ENCODE measurements around the gene GNB5.

GNB5 gene

DNA sequence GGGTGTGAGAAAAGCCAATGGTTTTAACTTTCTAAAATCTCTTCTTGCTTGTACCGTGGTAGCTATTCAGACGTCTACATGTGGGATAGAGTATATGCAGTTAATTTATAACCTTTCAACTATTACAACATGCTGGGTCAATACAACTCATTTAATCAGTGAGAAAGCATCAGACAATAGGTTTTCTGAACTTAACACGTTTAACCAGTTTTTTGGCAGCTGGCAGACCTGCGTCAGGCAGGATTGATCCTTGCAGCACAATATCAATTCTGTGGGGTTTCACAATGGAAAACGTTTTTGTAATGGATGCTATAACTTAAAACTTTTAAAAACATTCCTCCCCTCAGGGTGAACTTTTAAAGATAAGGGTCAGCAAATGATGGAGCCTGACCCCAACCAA is 6.5 kb downstream of the GNB5 start:
- Histone ChIP-seq H3K36me3 (ENCODE audit: control insufficient read depth in 1 of 2, insufficient read depth in 2 of 2, low read depth in 1 of 2, low read length in 2 of 2) (no peaks in the 10 kb centered on the region), H2AK5ac (ENCODE audit: low read length, severe bottlenecking) (no peak overlapping the region)

DNA sequence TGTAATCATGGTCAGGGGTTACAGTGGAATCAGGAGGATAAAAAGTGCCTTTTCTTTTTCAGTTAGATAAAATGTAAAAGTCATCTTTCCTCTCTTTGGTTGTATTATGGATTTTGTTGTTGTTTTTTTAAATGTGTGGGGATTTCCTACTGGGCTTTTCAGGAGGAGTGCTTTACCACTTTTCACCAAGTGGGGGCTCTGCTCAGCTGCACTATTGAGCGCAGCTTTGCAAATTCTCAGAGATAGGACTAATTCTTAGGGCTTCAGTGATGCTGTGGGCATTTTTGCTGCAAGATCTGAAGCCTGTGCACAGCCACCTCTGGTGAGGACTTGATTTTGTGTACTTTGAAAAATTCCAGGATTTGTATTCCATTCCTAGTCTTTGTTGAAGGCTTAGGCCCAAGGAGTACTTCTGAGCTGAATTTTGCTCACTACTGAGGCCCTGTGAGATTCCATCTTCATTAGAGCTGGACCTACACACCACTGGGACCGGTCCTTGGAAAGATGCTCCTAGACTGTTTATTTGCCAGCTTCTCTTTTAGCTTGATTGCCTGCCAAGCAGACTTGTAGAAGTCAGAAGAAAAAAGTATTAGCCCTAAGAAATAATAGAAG is 7.5 kb downstream of the GNB5 start:
- Histone ChIP-seq H4K91ac (ENCODE audit: low read length) (no peak overlapping the region), H3K23ac (ENCODE audit: low read length in 2 of 2) (no peak overlapping the region), H3K14ac (ENCODE audit: low read length in 2 of 2) (no peak overlapping the region), H3K4me2 (ENCODE audit: low read length, poor library complexity, severe bottlenecking) (no peak overlapping the region), H3K79me1 (replicated peaks; ENCODE audit: low read length, poor library complexity, severe bottlenecking) (peaks cover 1% of the 10 kb centered on the region), H2BK15ac (ENCODE audit: low read depth, poor library complexity, severe bottlenecking) (no peak overlapping the region), H2BK12ac (ENCODE audit: low read length in 2 of 2) (no peak overlapping the region), H3K18ac (ENCODE audit: low read depth in 1 of 2, low read length in 2 of 2) (no peak overlapping the region), H4K8ac (ENCODE audit: low read length) (no peak overlapping the region), H3K27ac (ENCODE audit: low read length, poor library complexity, severe bottlenecking) (no peak overlapping the region), H2BK120ac (ENCODE audit: low read depth, low read length) (no peak overlapping the region), H3K4ac (ENCODE audit: low read depth in 1 of 2, low read length in 2 of 2) (no peak overlapping the region), H3K9ac (ENCODE audit: low read length) (no peak overlapping the region), H3K27me3 (ENCODE audit: control insufficient read depth in 1 of 2, insufficient read depth in 1 of 2, low read length in 2 of 2) (no peaks in the 10 kb centered on the region), H2AK5ac (ENCODE audit: low read length, severe bottlenecking) (no peak overlapping the region), H3K4me3 (ENCODE audit: insufficient read depth in 1 of 2, low read depth in 1 of 2, low read length in 2 of 2) (no peak overlapping the region), H2BK5ac (ENCODE audit: low read depth, low read length, poor library complexity, severe bottlenecking) (no peak overlapping the region), H2AFZ (ENCODE audit: low read depth, low read length) (no peak overlapping the region), H3K9me3 (ENCODE audit: control insufficient read depth, low read length) (no peaks in the 10 kb centered on the region), H3K4me1 (ENCODE audit: control insufficient read depth, insufficient read depth, low read depth, low read length) (peaks cover 1% of the 10 kb centered on the region), H3K36me3 (ENCODE audit: control insufficient read depth in 1 of 2, insufficient read depth in 2 of 2, low read depth in 1 of 2, low read length in 2 of 2) (no peaks in the 10 kb centered on the region)
- WGBS = 50% methylated on average over 2 of the region's 2 CpGs
- DNase-seq = peak; percentile 52

More for the DNA sequence above, 6.5 kb downstream of the GNB5 start:
- Histone ChIP-seq H3K9ac (ENCODE audit: low read length) (no peak overlapping the region), H3K4me3 (ENCODE audit: insufficient read depth in 1 of 2, low read depth in 1 of 2, low read length in 2 of 2) (no peak overlapping the region), H3K18ac (ENCODE audit: low read depth in 1 of 2, low read length in 2 of 2) (no peak overlapping the region), H3K9me3 (ENCODE audit: control insufficient read depth, low read length) (no peaks in the 10 kb centered on the region), H4K91ac (ENCODE audit: low read length) (no peak overlapping the region), H3K4ac (ENCODE audit: low read depth in 1 of 2, low read length in 2 of 2) (no peak overlapping the region), H2BK12ac (ENCODE audit: low read length in 2 of 2) (no peak overlapping the region), H2BK120ac (ENCODE audit: low read depth, low read length) (no peak overlapping the region), H3K23ac (ENCODE audit: low read length in 2 of 2) (no peak overlapping the region), H3K27ac (ENCODE audit: low read length, poor library complexity, severe bottlenecking) (no peak overlapping the region), H3K14ac (ENCODE audit: low read length in 2 of 2) (no peak overlapping the region), H2AFZ (ENCODE audit: low read depth, low read length) (no peak overlapping the region), H3K79me1 (replicated peaks; ENCODE audit: low read length, poor library complexity, severe bottlenecking) (no peaks in the 10 kb centered on the region), H3K4me2 (ENCODE audit: low read length, poor library complexity, severe bottlenecking) (no peak overlapping the region), H3K4me1 (ENCODE audit: control insufficient read depth, insufficient read depth, low read depth, low read length) (no peaks in the 10 kb centered on the region), H2BK15ac (ENCODE audit: low read depth, poor library complexity, severe bottlenecking) (no peak overlapping the region), H4K8ac (ENCODE audit: low read length) (no peak overlapping the region), H3K27me3 (ENCODE audit: control insufficient read depth in 1 of 2, insufficient read depth in 1 of 2, low read length in 2 of 2) (no peaks in the 10 kb centered on the region), H2BK5ac (ENCODE audit: low read depth, low read length, poor library complexity, severe bottlenecking) (no peak overlapping the region)
- WGBS = no CpG with 5 or more reads among the region's 5 CpGs
- DNase-seq = no peak

GRCh38 chr15:52181938-52182780 is 9.0 kb downstream of the GNB5 start:
- H4K8ac ChIP-seq (ENCODE audit: low read length) = no peak overlapping the region
- H3K4ac ChIP-seq (ENCODE audit: low read depth in 1 of 2, low read length in 2 of 2) = no peak overlapping the region
- H2BK12ac ChIP-seq (ENCODE audit: low read length in 2 of 2) = no peak overlapping the region
- peaks cover 14% of the 10 kb centered on the region for H3K79me1 ChIP-seq (replicated peaks; ENCODE audit: low read length, poor library complexity, severe bottlenecking)
- H2AK5ac ChIP-seq (ENCODE audit: low read length, severe bottlenecking) = no peak overlapping the region
- 84% methylated on average over 6 of the region's 6 CpGs for WGBS
- no peaks in the 10 kb centered on the region for H3K27me3 ChIP-seq (ENCODE audit: control insufficient read depth in 1 of 2, insufficient read depth in 1 of 2, low read length in 2 of 2)
- no peak for DNase-seq
- H3K4me2 ChIP-seq (ENCODE audit: low read length, poor library complexity, severe bottlenecking) = no peak overlapping the region
- H4K91ac ChIP-seq (ENCODE audit: low read length) = no peak overlapping the region
- no peak overlapping the region for H3K23ac ChIP-seq (ENCODE audit: low read length in 2 of 2)
- no peak overlapping the region for H2BK120ac ChIP-seq (ENCODE audit: low read depth, low read length)
- no peak overlapping the region for H2AFZ ChIP-seq (ENCODE audit: low read depth, low read length)
- no peak overlapping the region for H3K14ac ChIP-seq (ENCODE audit: low read length in 2 of 2)
- H3K18ac ChIP-seq (ENCODE audit: low read depth in 1 of 2, low read length in 2 of 2) = no peak overlapping the region
- no peaks in the 10 kb centered on the region for H3K36me3 ChIP-seq (ENCODE audit: control insufficient read depth in 1 of 2, insufficient read depth in 2 of 2, low read depth in 1 of 2, low read length in 2 of 2)
- no peak overlapping the region for H2BK15ac ChIP-seq (ENCODE audit: low read depth, poor library complexity, severe bottlenecking)
- peaks cover 3% of the 10 kb centered on the region for H3K4me1 ChIP-seq (ENCODE audit: control insufficient read depth, insufficient read depth, low read depth, low read length)
- H3K9me3 ChIP-seq (ENCODE audit: control insufficient read depth, low read length) = no peaks in the 10 kb centered on the region
- H3K27ac ChIP-seq (ENCODE audit: low read length, poor library complexity, severe bottlenecking) = no peak overlapping the region
- no peak overlapping the region for H3K9ac ChIP-seq (ENCODE audit: low read length)
- no peak overlapping the region for H3K4me3 ChIP-seq (ENCODE audit: insufficient read depth in 1 of 2, low read depth in 1 of 2, low read length in 2 of 2)
- no peak overlapping the region for H2BK5ac ChIP-seq (ENCODE audit: low read depth, low read length, poor library complexity, severe bottlenecking)

GRCh38 chr15:52180851-52181450 is 10.2 kb downstream of the GNB5 start:
- Histone ChIP-seq H3K4me1 (ENCODE audit: control insufficient read depth, insufficient read depth, low read depth, low read length) (peaks cover 3% of the 10 kb centered on the region), H3K79me1 (replicated peaks; ENCODE audit: low read length, poor library complexity, severe bottlenecking) (peaks cover 16% of the 10 kb centered on the region), H3K4ac (ENCODE audit: low read depth in 1 of 2, low read length in 2 of 2) (no peak overlapping the region), H2BK5ac (ENCODE audit: low read depth, low read length, poor library complexity, severe bottlenecking) (no peak overlapping the region), H3K18ac (ENCODE audit: low read depth in 1 of 2, low read length in 2 of 2) (no peak overlapping the region), H3K36me3 (ENCODE audit: control insufficient read depth in 1 of 2, insufficient read depth in 2 of 2, low read depth in 1 of 2, low read length in 2 of 2) (no peaks in the 10 kb centered on the region), H2BK120ac (ENCODE audit: low read depth, low read length) (no peak overlapping the region), H3K4me3 (ENCODE audit: insufficient read depth in 1 of 2, low read depth in 1 of 2, low read length in 2 of 2) (peak overlapping the region in 1 of 2 experiments; percentile 94), H3K14ac (ENCODE audit: low read length in 2 of 2) (no peak overlapping the region), H3K27me3 (ENCODE audit: control insufficient read depth in 1 of 2, insufficient read depth in 1 of 2, low read length in 2 of 2) (no peaks in the 10 kb centered on the region), H4K8ac (ENCODE audit: low read length) (no peak overlapping the region), H3K9ac (ENCODE audit: low read length) (peak overlapping the region; percentile 98), H3K4me2 (ENCODE audit: low read length, poor library complexity, severe bottlenecking) (no peak overlapping the region), H2BK12ac (ENCODE audit: low read length in 2 of 2) (no peak overlapping the region), H2AK5ac (ENCODE audit: low read length, severe bottlenecking) (no peak overlapping the region), H4K91ac (ENCODE audit: low read length) (no peak overlapping the region), H2AFZ (ENCODE audit: low read depth, low read length) (no peak overlapping the region), H2BK15ac (ENCODE audit: low read depth, poor library complexity, severe bottlenecking) (no peak overlapping the region), H3K27ac (ENCODE audit: low read length, poor library complexity, severe bottlenecking) (no peak overlapping the region), H3K23ac (ENCODE audit: low read length in 2 of 2) (no peak overlapping the region), H3K9me3 (ENCODE audit: control insufficient read depth, low read length) (no peaks in the 10 kb centered on the region)
- DNase-seq = no peak
- WGBS = 84% methylated on average over 10 of the region's 10 CpGs
